DOHH2 (cell line): Measurements from ENCODE around the gene NUDT14.

ENCODE experiments used
- CTCF ChIP-seq: fragments of 200-600 bp; sonication (generic); IDR thresholded peaks from one replicate; pipeline ENCODE4 v1.5.1; 2014; ENCODE audit warnings: antibody characterized with exemption, mild to moderate bottlenecking, low read depth, low read length; ENCODE audit not compliant: poor library complexity, severe bottlenecking
- EZH2phosphoT487 ChIP-seq: fragments of 200-600 bp; sonication (generic); IDR thresholded peaks from 2 replicates; pipeline ENCODE4 v1.6.1; 2017; ENCODE audit warnings: borderline replicate concordance, mild to moderate bottlenecking, antibody characterized with exemption, low read length, moderate library complexity, mixed read lengths

GRCh38 chr14:105182296-105183020 is 1.3 kb upstream of the NUDT14 start:
- TF ChIP-seq CTCF (no peak), EZH2phosphoT487 (no peak)
